Medulla oblongata (tissue), 1 donor: ENCODE data around the gene STRBP.
A peak's percentile ranks its signal among the peaks of the same experiment; 100 is the strongest.
"Not testable (repeated sequence)": the region's sequence is repeated elsewhere in the genome, so short reads cannot be mapped to it uniquely, and the experiment has no call there.

Experiments
- DNase-seq: peaks from one replicate; pipeline ENCODE4 v3.0.0-alpha.2; 2015; ENCODE audit errors: extremely low spot score

STRBP gene

DNA sequence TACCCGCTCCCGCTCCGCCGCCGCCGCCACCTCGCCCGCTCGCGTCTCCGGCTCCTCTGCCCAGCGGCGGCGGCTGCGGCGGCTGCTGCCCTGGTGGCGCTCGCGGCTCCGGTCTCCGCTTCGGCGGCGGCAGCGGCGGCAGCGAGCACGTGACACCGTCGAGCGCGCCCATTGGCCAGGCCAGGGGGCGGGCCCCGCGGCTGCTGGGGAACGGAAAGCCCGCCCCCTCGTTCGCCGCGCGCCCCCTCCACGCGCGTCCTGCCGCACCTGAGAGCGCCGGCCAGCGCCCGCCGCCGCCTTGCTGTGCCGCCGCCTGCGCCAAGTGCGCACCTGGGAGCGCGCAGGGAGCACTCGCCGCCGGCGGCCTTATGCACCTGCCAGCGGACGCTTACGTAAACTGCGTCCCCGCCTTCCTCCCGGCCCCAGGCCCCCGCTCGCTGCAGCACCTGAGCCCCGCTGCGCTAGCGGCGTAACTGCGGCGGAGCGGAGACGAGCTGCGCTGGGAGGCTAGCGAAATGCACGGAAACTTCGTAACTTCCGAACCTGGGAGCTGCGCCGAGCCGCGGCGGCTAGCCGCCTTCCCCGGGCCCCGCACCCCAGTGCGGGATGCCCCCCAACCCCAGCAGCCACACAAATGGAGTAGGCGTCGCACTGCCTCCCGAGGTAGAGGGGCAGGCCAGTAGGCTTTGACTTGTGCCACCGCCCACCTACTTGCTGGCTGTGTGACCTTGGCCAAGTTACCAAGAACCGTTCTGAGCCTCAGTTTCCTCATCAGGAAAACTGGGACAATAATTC, at the start of gene STRBP:
Gene STRBP, minus strand, starts transcription at position 122 of the 795 bp plus-strand sequence. CDS start 84,452 bp downstream, outside the sequence.
- peak; percentile 90 for DNase-seq

DNA sequence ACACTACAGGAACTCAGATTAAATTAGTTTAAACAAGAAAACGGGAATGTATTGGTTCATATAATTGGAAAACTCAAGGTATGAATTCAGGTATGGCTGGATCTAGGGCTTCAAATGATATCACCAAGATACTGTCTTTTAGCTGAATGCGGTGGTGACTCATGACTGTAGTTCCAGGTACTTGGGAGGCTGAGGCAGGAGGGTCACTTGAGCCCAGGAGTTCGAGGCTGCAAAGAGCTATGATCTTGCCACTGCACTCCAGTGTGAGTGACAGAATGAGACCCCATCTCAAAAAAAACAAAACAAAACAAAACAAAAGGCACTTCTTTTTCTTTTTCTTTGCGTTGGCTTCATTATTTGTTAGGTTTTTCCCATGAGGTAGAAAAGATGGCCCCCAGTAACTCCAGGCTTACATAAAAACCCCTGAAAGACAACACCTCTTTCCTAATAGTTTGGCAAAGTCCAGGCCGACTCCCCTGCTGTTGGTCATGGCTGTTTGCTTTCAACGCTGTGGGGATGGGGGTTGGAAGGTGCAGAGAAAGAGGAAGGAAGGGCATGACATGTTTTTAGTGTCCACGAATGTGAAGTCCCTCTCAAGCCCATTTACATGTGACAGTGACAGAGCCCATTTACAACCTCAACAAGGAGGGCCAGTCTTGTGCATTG, 47.8 kb upstream of the STRBP start:
- peak; percentile 69 for DNase-seq

DNA sequence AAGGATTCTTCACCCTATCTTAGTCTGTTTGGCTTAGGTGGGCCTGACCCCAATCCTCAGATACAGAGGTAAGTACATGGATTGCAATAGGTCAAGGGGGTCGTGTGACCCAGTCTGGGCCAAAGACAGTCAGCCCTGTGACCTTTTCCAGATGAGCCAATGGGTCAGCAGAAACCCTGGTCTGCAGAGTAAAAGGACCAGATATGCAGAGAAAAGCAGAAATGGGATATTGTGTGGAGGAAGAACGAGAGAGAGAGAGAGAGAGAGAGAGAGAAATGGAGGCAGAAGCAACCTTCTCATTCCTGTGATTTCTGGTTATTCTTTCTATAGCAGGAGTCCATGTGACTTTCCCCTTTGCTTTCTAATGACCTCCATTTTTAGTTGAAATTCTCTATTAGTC, 47.2 kb upstream of the STRBP start:
- DNase-seq: no peak

- DNase-seq: no peak
Measured at GRCh38 chr9:123314617-123315016, 46.2 kb upstream of the STRBP start.

GRCh38 chr9:123312306-123312877, 44.0 kb upstream of the STRBP start:
- DNase-seq: no peak

DNA sequence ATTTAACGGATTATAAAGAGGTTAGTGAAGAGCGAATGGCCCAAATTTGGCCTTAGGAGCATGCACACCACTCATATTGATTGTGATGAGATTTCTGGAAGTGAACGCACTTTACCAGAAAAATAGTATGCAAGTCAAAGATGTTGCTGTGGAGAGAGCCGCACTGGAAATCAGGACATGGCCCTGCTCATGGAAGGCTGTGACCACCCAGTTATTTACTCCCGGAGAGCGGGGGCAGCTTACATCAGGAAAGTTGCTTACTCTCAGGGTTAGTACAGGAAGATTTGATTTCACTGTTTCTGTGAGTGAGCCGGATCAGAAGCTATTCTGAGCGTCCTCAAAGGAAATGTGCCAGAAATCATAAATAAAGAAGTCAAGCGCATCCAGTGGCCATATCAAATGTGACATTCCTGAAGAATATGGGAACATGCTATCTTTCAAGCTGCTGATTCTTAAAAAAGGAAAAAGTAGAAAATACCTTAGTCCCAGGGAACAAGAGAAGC, 42.9 kb upstream of the STRBP start:
- DNase-seq: no peak

- no peak for DNase-seq
Measured at GRCh38 chr9:123310551-123311249, 42.3 kb upstream of the STRBP start.

- DNase-seq: no peak
Measured at GRCh38 chr9:123309611-123310010, 41.2 kb upstream of the STRBP start.

- no peak for DNase-seq
Measured at GRCh38 chr9:123305879-123306278, 37.5 kb upstream of the STRBP start.

DNA sequence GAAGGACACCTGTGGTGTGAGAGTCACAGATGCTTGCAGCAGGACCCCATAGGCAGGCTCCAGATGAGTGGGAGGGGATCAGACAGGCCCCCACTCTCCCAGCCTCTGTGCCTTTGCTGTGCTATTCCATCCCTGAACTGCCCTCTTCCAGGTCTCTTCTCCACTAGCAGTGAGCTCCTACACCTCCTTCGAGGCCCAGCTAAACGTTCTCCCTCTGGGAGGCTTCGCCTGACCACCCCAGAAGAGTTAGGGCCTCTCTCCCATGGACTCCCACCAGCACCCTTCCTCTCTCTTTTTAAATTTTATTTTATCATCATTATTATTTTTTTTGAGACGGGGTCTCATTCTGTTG, 35.9 kb upstream of the STRBP start:
- DNase-seq: no peak

- DNase-seq: no peak
Measured at GRCh38 chr9:123302348-123303214, 34.2 kb upstream of the STRBP start.

- not testable (repeated sequence) for DNase-seq
Measured at GRCh38 chr9:123301936-123302335, 33.5 kb upstream of the STRBP start.

GRCh38 chr9:123300554-123300953, 32.2 kb upstream of the STRBP start:
- no peak for DNase-seq

- DNase-seq: no peak
Measured at GRCh38 chr9:123299558-123300126, 31.3 kb upstream of the STRBP start.

GRCh38 chr9:123296174-123296573, 27.8 kb upstream of the STRBP start:
- no peak for DNase-seq

- DNase-seq: no peak
Measured at GRCh38 chr9:123291736-123292135, 23.4 kb upstream of the STRBP start.

- no peak for DNase-seq
Measured at GRCh38 chr9:123290764-123291163, 22.4 kb upstream of the STRBP start.

DNA sequence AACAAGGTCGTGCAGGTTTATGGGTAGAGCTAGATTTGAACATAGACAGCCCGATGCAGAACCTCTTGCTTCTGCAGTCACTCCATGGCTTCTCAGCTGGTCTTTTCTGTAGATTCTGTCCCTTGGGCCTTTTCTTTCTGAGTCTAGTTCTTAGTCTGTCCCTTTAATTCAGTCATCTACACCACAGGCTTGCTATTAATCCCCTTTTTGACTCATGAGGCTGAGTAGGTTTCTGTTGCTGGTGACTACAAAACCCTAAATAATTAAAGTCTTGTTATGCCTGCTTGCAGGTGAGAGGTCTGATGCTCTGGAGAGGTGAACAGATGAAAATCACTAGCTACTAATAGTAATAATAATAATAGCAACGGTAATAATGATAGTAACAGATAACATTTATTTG, 19.3 kb upstream of the STRBP start:
- DNase-seq: no peak

DNA sequence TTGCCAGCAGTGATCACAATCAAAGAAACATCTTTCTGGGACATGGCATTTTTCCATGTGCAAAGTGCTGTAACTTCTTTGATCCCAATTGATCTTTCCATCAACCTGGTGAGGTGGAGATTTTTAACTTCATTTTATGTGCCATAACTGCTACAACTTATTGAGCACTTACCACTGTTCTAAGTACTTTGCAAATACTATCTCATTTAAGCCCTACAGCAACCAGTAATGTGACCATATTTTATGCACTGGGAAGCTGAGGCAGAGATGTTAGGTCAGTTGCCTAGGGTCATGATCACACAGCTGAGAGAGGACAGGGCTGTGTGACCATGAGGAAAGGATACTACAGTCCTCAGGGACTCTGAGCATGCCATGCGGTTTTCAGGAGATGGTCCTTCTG, 17.9 kb upstream of the STRBP start:
- DNase-seq: no peak

DNA sequence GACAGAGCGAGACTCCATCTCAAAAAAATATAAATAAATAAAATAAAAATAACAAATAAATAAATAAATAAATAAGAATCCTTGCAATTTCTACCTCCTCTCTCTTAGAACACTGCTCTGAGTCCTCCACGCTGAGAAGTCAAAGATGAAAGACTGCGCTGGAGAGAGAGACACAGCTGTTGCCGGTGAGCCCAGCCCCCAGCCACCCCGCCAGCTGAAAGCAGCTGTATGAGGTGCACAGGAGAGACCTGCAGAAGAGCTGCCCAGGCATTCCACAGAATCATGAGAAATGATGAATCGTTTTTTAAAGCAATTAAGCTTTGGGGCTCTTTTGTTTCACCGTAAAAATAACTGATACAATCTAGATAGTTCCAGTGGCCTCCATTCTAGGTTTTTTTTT, 16.3 kb upstream of the STRBP start:
- DNase-seq: no peak

DNA sequence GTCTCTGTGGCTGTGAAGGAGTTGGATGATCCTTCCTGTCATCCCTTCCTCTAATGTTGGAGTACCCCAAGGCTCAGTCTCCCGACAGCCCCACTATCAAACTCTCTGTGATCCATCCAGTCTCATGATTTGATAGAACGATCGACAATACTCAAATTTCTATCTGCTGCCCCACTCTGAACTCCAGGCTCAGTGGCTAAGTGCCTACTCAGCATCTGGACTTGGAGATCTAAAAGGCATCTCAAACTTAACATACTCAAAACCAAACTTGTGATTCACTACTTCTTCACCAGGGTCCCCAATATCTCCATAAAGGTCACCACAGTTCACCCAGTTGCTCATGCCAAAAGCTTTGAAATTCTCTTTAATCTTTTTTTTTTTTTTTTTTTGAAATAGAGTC, 15.1 kb upstream of the STRBP start:
- DNase-seq: no peak
